Activated naive CD4-positive, alpha-beta T cell treated with anti-CD3 and anti-CD28 coated beads for 36 hours (primary cell): ENCODE measurements around the gene ATP6V0C. TPM values are rescaled to one million over a fixed set of nuclear protein-coding genes. Genes with fewer than 3 reads are reported as not detected.

Experiments used
- CTCF ChIA-PET: fragments of 350-600 bp; sonication (Branson Sonifier 250); formaldehyde crosslinking; loops from one replicate; lab custom pipeline; 2021; ENCODE audit warnings: antibody characterized with exemption; lab: Charles Lee
- DNase-seq: peaks from one replicate; pipeline ENCODE4 v3.0.0-alpha.2; 2020
- H3K27ac Mint-ChIP-seq: one replicate; pipeline ENCODE4 v1.8.0; 2021; ENCODE audit warnings: mild to moderate bottlenecking, mixed read lengths
- H3K27me3 Mint-ChIP-seq: one replicate; pipeline ENCODE4 v1.8.0; 2021; ENCODE audit warnings: low read depth, mixed read lengths
- H3K36me3 Mint-ChIP-seq: one replicate; pipeline ENCODE4 v1.8.0; 2021; ENCODE audit warnings: low read depth, mixed read lengths
- H3K4me1 Mint-ChIP-seq: one replicate; pipeline ENCODE4 v1.8.0; 2021; ENCODE audit warnings: low read depth, mixed read lengths
- H3K4me3 Mint-ChIP-seq: one replicate; pipeline ENCODE4 v1.8.0; 2021; ENCODE audit warnings: mild to moderate bottlenecking, moderate library complexity, mixed read lengths
- H3K9me3 Mint-ChIP-seq: one replicate; pipeline ENCODE4 v1.8.0; 2021; ENCODE audit warnings: mixed read lengths
- intact Hi-C: fragments of 100-400 bp; cut with micrococcal nuclease; formaldehyde crosslinking; loops from one replicate; pipeline ENCODE4 v1.15.1; 2023
- total RNA-seq, 2 experiments: library from RNA; stranded (reverse); gene quantifications; one replicate each; pipeline ENCODE4 v1.2.3, GENCODE V29; 2021

ATP6V0C gene
- total RNA-seq, 2 experiments from 2014 or later, result 81.9 TPM

- intact Hi-C loops, result loop anchor here (1.0 to 5.0 kb wide), 2 partner anchors 13 to 983 kb away; partner anchors contain the start of gene CLUAP1
- Mint-ChIP-seq H3K27ac (peak overlapping the region; percentile 77), H3K4me3 (peak overlapping the region; percentile 63), H3K27me3 (no peaks in the 10 kb centered on the region), H3K4me1 (peaks cover 54% of the 10 kb centered on the region), H3K36me3 (peaks cover 9% of the 10 kb centered on the region), H3K9me3 (no peaks in the 10 kb centered on the region)
- CTCF ChIA-PET, result interaction anchor here (0.6 kb wide), 1 partner anchor 631 kb away, joined by 3 read pairs; no protein-coding TSS in a partner anchor
- no peak for DNase-seq
Observed at GRCh38 chr16:2519711-2520080, 5.9 kb downstream of the ATP6V0C start.

DNA sequence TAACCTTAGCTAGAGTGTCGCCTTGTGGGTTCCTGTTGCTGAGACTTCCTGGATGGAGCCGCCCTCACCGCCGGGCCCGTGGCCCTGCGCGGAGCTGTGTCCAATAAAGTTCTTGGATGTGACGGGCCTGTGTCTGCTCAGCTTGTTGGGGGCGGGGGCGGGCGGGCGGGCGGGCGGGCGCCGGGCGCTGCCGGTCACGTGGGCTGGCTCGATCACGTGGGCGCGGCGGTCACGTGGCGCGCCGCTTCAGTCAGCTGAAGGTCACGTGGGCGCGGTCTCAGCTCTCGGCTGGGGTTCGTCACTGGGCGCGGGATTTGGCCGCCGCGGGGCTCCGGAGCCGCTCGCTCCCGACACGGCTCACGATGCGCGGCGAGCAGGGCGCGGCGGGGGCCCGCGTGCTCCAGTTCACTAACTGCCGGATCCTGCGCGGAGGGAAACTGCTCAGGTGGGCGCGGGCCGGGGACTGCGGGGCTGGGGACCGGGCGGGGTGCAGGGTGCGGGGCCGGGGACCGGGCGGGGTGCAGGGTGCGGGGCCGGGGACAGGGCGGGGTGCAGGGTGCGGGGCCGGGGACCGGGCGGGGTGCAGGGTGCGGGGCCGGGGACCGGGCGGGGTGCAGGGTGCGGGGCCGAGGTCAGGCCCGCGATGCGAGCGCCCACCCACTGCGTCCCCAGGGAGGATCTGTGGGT lies 6.5 kb downstream of the ATP6V0C start, which contains the start of gene AMDHD2:
Gene AMDHD2, plus strand, starts transcription at position 275 of the 687 bp plus-strand sequence. Its CDS starts 88 bp downstream, at position 363.
- Mint-ChIP-seq H3K27me3 (no peaks in the 10 kb centered on the region), H3K27ac (peak within 1 kb of the TSS; percentile 77), H3K9me3 (no peaks in the 10 kb centered on the region), H3K36me3 (peaks cover 9% of the 10 kb centered on the region), H3K4me3 (peak within 1 kb of the TSS; percentile 82), H3K4me1 (peaks cover 51% of the 10 kb centered on the region)
- DNase-seq, result peak; percentile 92
- intact Hi-C loops, result loop anchor here (1.0 to 5.0 kb wide), 2 partner anchors 12 to 982 kb away; partner anchors contain the start of gene CLUAP1
- CTCF ChIA-PET, result interaction anchor here (1.2 kb wide), 1 partner anchor 11 kb away, joined by 4 read pairs; the partner anchor contains the start of gene CEMP1

DNA sequence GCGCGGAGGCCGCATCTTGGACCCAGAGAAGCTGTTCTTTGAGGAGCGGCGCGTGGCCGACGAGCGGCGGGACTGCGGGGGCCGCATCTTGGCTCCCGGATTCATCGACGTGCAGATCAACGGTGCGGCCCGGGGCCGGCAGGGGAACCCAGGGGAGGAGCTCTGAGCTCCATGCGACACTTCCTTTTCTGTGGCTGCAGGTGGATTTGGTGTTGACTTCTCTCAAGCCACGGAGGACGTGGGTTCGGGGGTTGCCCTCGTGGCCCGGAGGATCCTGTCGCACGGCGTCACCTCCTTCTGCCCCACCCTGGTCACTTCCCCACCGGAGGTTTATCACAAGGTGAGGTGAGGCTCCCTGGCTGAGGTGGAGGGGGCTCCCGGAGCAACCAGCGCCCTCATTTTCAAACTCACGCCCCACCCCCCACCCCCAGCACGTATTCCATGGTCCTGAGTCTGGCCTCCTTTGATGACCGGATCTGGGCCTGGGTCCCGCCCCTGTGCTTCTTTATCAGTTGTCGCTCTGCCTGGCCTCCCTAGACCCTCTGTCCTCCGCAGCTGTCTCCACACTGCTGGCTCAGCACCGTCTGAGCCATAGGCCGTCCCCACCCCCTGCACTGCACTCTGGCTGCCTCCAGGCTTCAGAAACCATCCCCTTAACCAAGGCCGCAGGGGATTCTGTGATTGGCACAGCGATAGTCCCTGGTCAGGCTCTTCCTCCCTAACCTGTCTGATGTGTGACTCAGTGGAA lies 7.2 kb downstream of the ATP6V0C start:
- no peaks in the 10 kb centered on the region for H3K27me3 Mint-ChIP-seq
- peaks cover 43% of the 10 kb centered on the region for H3K4me1 Mint-ChIP-seq
- H3K9me3 Mint-ChIP-seq, result no peaks in the 10 kb centered on the region
- CTCF ChIA-PET, result interaction anchor here (1.2 kb wide), 1 partner anchor 10 kb away, joined by 4 read pairs; the partner anchor contains the start of gene CEMP1
- DNase-seq, result peak; percentile 41
- H3K4me3 Mint-ChIP-seq, result peak overlapping the region; percentile 82
- peak overlapping the region; percentile 73 for H3K27ac Mint-ChIP-seq
- intact Hi-C loops, result loop anchor here (1.0 to 5.0 kb wide), 2 partner anchors 11 to 981 kb away; partner anchors contain the start of gene CLUAP1
- peaks cover 9% of the 10 kb centered on the region for H3K36me3 Mint-ChIP-seq

DNA sequence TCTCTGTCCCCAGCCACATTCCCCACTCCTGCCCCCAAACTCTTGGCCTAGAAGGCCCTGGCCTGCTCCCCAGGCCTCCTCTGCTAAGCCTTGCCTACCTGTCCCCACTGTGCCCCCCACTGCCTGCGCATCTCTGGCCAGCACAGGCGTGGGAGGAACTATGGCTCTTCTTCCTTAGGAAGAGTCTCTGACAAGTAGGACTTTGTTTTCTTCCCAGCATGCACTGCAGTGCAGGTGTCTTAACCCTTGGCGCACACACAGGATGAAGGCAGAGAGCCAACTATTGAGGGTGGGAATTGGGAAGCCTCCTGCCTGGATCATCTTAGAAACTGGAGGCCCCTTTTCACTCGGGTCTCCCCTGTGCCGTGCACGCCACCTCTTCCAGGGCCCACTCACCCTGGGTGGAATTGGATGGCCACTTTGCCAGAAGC lies 10.1 kb downstream of the ATP6V0C start:
- H3K4me1 Mint-ChIP-seq, result peaks cover 15% of the 10 kb centered on the region
- peaks cover 11% of the 10 kb centered on the region for H3K36me3 Mint-ChIP-seq
- H3K9me3 Mint-ChIP-seq, result no peaks in the 10 kb centered on the region
- no peak for DNase-seq
- no peak overlapping the region for H3K4me3 Mint-ChIP-seq
- no peak overlapping the region for H3K27ac Mint-ChIP-seq
- intact Hi-C loops, result loop anchor here (5.0 kb wide), 1 partner anchor 978 kb away; the partner anchor contains the start of gene CLUAP1
- CTCF ChIA-PET, result interaction anchor here (0.6 kb wide), 1 partner anchor 15 kb away, joined by 4 read pairs; no protein-coding TSS in a partner anchor
- H3K27me3 Mint-ChIP-seq, result no peaks in the 10 kb centered on the region

DNA sequence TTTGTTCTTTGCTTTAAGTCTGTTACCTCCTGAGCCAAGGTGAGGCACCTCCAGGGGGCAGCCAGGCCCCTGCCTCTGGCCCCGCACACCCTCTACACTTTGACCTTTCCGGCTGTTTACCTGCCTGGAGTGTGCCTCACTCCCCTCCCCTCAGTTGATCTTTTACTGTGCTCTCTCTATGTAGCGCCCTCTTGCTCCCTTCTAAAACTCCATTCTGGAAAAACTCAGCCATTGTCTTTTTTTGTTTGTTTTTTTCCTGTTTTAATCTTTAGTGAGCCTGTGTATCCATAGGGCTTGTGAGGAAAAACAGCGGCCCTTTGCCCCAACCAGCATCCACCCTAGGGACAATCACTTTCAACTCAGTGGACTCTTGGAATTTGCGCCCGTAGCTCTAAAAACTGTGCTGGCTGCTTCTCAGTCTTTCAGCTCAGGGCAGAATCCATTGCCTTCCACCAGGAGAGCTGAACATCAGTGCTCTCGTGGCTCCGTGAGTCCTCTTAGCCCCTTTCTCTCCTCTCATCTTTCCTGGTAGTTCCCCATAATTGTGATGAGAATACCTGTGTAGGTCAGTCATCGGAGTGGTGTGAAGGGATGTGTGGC lies 10.7 kb downstream of the ATP6V0C start:
- CTCF ChIA-PET, result interaction anchor here (0.6 kb wide), 1 partner anchor 14 kb away, joined by 4 read pairs; no protein-coding TSS in a partner anchor
- H3K36me3 Mint-ChIP-seq, result peaks cover 11% of the 10 kb centered on the region
- H3K27ac Mint-ChIP-seq, result no peak overlapping the region
- H3K4me1 Mint-ChIP-seq, result peaks cover 11% of the 10 kb centered on the region
- H3K4me3 Mint-ChIP-seq, result no peak overlapping the region
- no peak for DNase-seq
- intact Hi-C loops, result loop anchor here (5.0 kb wide), 1 partner anchor 978 kb away; the partner anchor contains the start of gene CLUAP1
- H3K27me3 Mint-ChIP-seq, result no peaks in the 10 kb centered on the region
- H3K9me3 Mint-ChIP-seq, result no peaks in the 10 kb centered on the region

GRCh38 chr16:2526135-2526534 lies 12.4 kb downstream of the ATP6V0C start:
- H3K4me3 Mint-ChIP-seq, result no peak overlapping the region
- CTCF ChIA-PET, result interaction anchor here (0.7 kb wide), 1 partner anchor 25 kb away, joined by 3 read pairs; no protein-coding TSS in a partner anchor
- no peak overlapping the region for H3K27ac Mint-ChIP-seq
- intact Hi-C loops, result no loop called here
- no peaks in the 10 kb centered on the region for H3K9me3 Mint-ChIP-seq
- peaks cover 7% of the 10 kb centered on the region for H3K36me3 Mint-ChIP-seq
- no peak for DNase-seq
- H3K4me1 Mint-ChIP-seq, result peaks cover 6% of the 10 kb centered on the region
- H3K27me3 Mint-ChIP-seq, result no peaks in the 10 kb centered on the region

DNA sequence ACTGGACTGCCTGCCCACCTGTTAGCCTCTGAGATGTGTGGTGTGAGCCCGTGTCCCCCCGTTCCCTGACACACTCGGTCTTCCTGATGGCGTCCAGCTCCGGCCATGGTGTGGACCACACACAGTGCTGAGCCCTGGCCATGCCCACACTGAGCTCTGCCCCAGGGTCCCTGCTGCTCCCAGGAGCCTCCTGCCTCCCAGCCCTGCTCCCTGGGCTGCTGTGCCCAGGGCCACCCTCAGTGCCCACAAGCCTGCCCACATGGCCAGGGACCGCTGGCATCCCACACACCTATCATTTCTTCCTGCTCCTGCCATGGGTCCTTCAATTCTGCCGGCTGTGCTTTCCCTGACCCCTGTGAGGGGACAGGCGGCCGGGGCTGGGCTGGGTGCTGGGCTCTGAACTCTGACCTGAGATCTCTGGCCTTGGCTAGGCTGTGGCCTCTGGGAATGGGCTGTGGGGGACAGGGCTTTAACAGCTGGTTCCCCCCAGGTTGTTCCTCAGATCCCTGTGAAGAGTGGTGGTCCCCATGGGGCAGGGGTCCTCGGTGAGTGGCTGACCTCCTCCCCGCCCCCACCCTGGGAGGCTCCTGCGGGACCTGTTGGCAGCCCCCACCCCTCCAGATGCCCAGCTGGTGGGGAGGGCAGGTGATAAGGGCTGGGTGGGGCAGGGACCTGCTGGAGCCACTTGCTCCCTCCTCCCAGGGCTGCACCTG lies 13.5 kb downstream of the ATP6V0C start:
- CTCF ChIA-PET, result no interaction called here
- Mint-ChIP-seq H3K36me3 (peaks cover 7% of the 10 kb centered on the region), H3K4me3 (no peak overlapping the region), H3K4me1 (peaks cover 8% of the 10 kb centered on the region), H3K27me3 (no peaks in the 10 kb centered on the region), H3K9me3 (no peaks in the 10 kb centered on the region), H3K27ac (no peak overlapping the region)
- intact Hi-C loops, result no loop called here
- no peak for DNase-seq

GRCh38 chr16:2527784-2528100 lies 14.0 kb downstream of the ATP6V0C start:
- no peak for DNase-seq
- intact Hi-C loops, result no loop called here
- H3K27me3 Mint-ChIP-seq, result no peaks in the 10 kb centered on the region
- no peak overlapping the region for H3K27ac Mint-ChIP-seq
- H3K4me3 Mint-ChIP-seq, result no peak overlapping the region
- no peaks in the 10 kb centered on the region for H3K9me3 Mint-ChIP-seq
- H3K4me1 Mint-ChIP-seq, result peaks cover 10% of the 10 kb centered on the region
- peaks cover 7% of the 10 kb centered on the region for H3K36me3 Mint-ChIP-seq
- CTCF ChIA-PET, result no interaction called here

DNA sequence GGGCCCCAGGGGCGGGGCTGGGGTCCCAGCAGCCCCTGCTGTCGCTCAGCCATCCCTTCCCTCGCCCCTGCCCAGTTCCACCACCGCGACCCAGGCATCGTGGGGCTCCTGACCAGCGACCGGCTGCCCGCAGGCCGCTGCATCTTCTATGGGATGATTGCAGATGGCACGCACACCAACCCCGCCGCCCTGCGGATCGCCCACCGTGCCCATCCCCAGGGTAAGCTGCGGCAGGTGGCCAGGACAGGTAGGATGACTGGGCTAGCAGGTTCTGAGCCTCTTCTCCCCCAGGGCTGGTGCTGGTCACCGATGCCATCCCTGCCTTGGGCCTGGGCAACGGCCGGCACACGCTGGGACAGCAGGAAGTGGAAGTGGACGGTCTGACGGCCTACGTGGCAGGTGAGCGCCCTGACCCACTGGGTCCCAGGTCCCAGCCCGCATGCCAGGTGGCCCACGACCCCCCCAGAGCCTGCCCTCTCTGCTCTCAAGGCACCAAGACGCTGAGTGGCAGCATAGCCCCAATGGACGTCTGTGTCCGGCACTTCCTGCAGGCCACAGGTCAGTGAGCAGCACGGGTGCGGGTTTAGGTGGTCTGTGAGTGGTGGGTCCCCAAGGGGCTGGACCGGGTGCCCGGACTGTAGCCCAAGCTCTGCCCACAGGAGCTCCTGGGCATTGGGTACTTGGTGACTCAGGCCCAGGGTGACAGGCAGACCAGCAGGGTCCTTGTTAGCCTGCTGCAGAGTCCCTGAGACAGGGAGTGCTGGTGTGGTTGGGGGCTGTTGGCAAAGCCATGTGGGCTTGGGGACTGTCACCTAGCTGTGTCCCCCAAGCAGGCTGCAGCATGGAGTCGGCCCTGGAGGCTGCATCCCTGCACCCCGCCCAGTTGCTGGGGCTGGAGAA lies 14.7 kb downstream of the ATP6V0C start:
- intact Hi-C loops, result no loop called here
- H3K27me3 Mint-ChIP-seq, result no peaks in the 10 kb centered on the region
- H3K9me3 Mint-ChIP-seq, result no peaks in the 10 kb centered on the region
- no peak overlapping the region for H3K4me3 Mint-ChIP-seq
- no peak overlapping the region for H3K27ac Mint-ChIP-seq
- peaks cover 7% of the 10 kb centered on the region for H3K36me3 Mint-ChIP-seq
- DNase-seq, result no peak
- CTCF ChIA-PET, result no interaction called here
- H3K4me1 Mint-ChIP-seq, result peaks cover 12% of the 10 kb centered on the region

DNA sequence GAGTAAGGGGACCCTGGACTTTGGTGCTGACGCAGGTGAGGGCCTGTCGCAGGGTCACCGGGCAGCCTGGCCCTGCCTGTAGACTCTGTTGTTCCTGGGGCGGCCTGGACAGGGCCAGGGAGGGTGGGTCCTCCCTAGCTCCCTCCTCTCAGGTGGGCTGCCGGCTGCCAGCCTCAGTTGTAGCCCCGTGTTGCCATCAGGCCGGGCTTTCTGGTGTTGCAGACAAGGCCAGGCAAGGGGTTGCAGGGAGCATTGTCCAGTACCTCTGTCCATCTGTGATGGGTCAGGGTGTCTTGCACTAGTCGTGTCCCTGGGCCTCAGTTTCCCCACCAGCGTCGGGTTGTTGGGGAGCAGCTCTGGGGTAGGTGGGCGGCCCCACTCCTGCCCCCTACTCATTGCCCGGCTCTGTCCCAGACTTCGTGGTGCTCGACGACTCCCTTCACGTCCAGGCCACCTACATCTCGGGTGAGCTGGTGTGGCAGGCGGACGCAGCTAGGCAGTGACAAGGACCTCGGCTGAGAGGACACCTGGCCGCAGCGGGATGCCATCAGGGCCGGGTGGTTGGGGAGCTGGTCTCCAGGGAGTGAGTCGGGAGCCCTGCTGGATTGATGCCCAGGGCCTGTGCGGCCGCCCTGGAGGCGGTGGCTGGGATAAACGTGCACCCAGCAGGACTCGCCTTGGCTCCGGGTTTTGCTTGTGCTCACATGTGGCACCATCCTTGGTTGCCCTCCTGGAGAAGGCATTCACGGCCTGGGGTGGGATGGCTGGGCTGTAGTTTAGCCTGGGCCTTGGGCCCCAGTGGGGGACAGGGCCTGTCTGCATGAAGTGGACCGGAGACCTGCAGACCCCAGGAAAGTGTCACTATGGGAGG lies 15.5 kb downstream of the ATP6V0C start:
- Mint-ChIP-seq H3K9me3 (no peaks in the 10 kb centered on the region), H3K36me3 (peaks cover 7% of the 10 kb centered on the region), H3K4me3 (no peak overlapping the region), H3K4me1 (peaks cover 16% of the 10 kb centered on the region), H3K27me3 (no peaks in the 10 kb centered on the region), H3K27ac (no peak overlapping the region)
- no peak for DNase-seq
- intact Hi-C loops, result no loop called here
- CTCF ChIA-PET, result no interaction called here
